Endodermal cell (in vitro differentiated cells): ENCODE data around the gene STXBP6. TPM values are rescaled to one million over a fixed set of nuclear protein-coding genes. Genes with fewer than 3 reads are reported as not detected.

Experiments used
- DNase-seq: peaks from one replicate; pipeline ENCODE4 v3.0.0-alpha.2; 2017
- H3K27ac ChIP-seq: 2 replicates; pipeline ENCODE4 v1.5.1; 2013; ENCODE audit warnings: mild to moderate bottlenecking, low read depth, low read length, moderate library complexity
- H3K27me3 ChIP-seq: 2 replicates; pipeline ENCODE4 v1.6.1; 2013; ENCODE audit warnings: mild to moderate bottlenecking, low read length, moderate library complexity; ENCODE audit not compliant: insufficient read depth, control insufficient read depth, poor library complexity, severe bottlenecking
- H3K36me3 ChIP-seq: 2 replicates; pipeline ENCODE4 v1.7.0; 2013; ENCODE audit warnings: mild to moderate bottlenecking, low read length, moderate library complexity; ENCODE audit not compliant: control insufficient read depth, insufficient read depth
- H3K4me1 ChIP-seq: one replicate; pipeline ENCODE4 v1.7.0; 2013; ENCODE audit warnings: low read length; ENCODE audit not compliant: control insufficient read depth, insufficient read depth
- H3K4me3 ChIP-seq: 2 replicates; pipeline ENCODE4 v1.5.1; 2013; ENCODE audit warnings: mild to moderate bottlenecking, low read length, moderate library complexity
- H3K9ac ChIP-seq: 2 replicates; pipeline ENCODE4 v1.6.1; 2013; ENCODE audit warnings: mild to moderate bottlenecking, low read length, moderate library complexity; ENCODE audit not compliant: poor library complexity, severe bottlenecking; ENCODE audit errors: extremely low read depth
- H3K9me3 ChIP-seq: 2 replicates; pipeline ENCODE4 v1.6.1; 2013; ENCODE audit warnings: mild to moderate bottlenecking, low read length, moderate library complexity; ENCODE audit not compliant: control insufficient read depth
- H3K27ac Mint-ChIP-seq: 2 replicates; pipeline ENCODE4 v1.8.0; 2020; ENCODE audit warnings: mixed read lengths
- H3K27me3 Mint-ChIP-seq: 2 replicates; pipeline ENCODE4 v1.8.0; 2021; ENCODE audit warnings: mild to moderate bottlenecking, mixed read lengths; ENCODE audit not compliant: insufficient read depth
- H3K36me3 Mint-ChIP-seq: 2 replicates; pipeline ENCODE4 v1.8.0; 2020; ENCODE audit warnings: low read depth, mixed read lengths
- H3K4me1 Mint-ChIP-seq: 2 replicates; pipeline ENCODE4 v1.8.0; 2020; ENCODE audit warnings: mixed read lengths
- H3K4me3 Mint-ChIP-seq: 2 replicates; pipeline ENCODE4 v1.8.0; 2020; ENCODE audit warnings: mild to moderate bottlenecking, moderate library complexity, mixed read lengths
- H3K9me3 Mint-ChIP-seq: 2 replicates; pipeline ENCODE4 v1.8.0; 2020; ENCODE audit warnings: mild to moderate bottlenecking, mixed read lengths
- WGBS, 2 experiments: methylation state at CpG; one replicate each; pipeline versions ENCODE4 v1.1.5 to v1.1.7; 2013; ENCODE audit warnings: missing lambda C conversion rate in 2 of 2, mixed read lengths in 1 of 2; ENCODE audit not compliant: insufficient coverage in 1 of 2, insufficient read length in 1 of 2; 5-methylcytosine and 5-hydroxymethylcytosine counted together
- total RNA-seq, 2 donors: library from RNA; stranded (reverse); fragmentation: NEBNext Ultra II Directional in 1 of 2; extraction: Animal tissue kit (Norgen Biotek cat#: 25700) in 1 of 2; gene quantifications; 2 replicates in 1 of 2; 3 replicates in 1 of 2; pipeline ENCODE4 v1.2.1, GENCODE V29; 2021
- TF ChIP-seq, protein P1 (sequence below): fragments of 200-600 bp; sonication (generic); conservative IDR thresholded peaks from 2 replicates; pipeline ENCODE4 v1.5.0; 2021; ENCODE audit warnings: antibody characterized with exemption, mild to moderate bottlenecking

STXBP6 gene
- total RNA-seq, 2 donors from 2014 or later = 0.64 to 1.5 TPM

DNA sequence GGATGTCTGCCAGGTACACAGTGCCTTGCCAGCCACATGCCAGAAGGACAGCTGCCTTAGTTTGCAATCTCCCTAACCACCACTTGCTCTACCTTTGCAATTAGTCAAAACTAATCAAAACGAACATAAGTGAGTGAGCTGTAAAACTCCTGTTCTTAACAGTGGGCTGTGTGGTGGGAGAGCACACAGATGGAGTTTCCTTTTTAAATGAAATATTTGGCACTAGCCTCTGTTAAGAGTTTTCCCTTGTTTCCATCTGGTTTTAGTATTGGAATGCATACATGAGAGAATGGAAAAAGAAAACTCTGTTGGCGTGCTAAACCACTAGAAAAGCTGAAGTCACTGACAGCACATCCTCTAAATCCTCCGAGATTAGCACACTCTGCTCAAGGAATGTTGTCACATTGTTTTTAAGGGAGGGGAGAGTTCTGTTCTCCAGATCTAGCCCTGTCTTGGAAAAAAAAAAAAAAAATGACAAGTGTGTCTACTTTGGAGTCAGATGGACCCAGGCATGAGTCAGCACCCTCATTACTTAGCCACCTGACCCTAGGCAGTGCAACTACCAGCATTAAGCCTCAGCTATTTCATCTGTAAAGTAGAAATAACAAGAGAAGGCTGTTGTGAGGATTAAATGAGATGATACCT, 83.9 kb downstream of the STXBP6 start:
- TF ChIP-seq, protein P1, sequence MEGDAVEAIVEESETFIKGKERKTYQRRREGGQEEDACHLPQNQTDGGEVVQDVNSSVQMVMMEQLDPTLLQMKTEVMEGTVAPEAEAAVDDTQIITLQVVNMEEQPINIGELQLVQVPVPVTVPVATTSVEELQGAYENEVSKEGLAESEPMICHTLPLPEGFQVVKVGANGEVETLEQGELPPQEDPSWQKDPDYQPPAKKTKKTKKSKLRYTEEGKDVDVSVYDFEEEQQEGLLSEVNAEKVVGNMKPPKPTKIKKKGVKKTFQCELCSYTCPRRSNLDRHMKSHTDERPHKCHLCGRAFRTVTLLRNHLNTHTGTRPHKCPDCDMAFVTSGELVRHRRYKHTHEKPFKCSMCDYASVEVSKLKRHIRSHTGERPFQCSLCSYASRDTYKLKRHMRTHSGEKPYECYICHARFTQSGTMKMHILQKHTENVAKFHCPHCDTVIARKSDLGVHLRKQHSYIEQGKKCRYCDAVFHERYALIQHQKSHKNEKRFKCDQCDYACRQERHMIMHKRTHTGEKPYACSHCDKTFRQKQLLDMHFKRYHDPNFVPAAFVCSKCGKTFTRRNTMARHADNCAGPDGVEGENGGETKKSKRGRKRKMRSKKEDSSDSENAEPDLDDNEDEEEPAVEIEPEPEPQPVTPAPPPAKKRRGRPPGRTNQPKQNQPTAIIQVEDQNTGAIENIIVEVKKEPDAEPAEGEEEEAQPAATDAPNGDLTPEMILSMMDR = no peak
- Histone ChIP-seq H3K9me3 (no peaks in the 10 kb centered on the region), H3K36me3 (no peaks in the 10 kb centered on the region), H3K27me3 (no peaks in the 10 kb centered on the region), H3K4me1 (no peaks in the 10 kb centered on the region), H3K27ac (no peak overlapping the region), H3K4me3 (no peak overlapping the region), H3K9ac (no peak overlapping the region)
- H3K27me3 Mint-ChIP-seq = no peaks in the 10 kb centered on the region
- no peaks in the 10 kb centered on the region for H3K4me1 Mint-ChIP-seq
- WGBS, 2 experiments = 68 to 97% methylated on average over 3 of the region's 3 CpGs
- no peak overlapping the region for H3K4me3 Mint-ChIP-seq
- H3K27ac Mint-ChIP-seq = no peak overlapping the region
- H3K9me3 Mint-ChIP-seq = no peaks in the 10 kb centered on the region
- DNase-seq = no peak
- H3K36me3 Mint-ChIP-seq = no peaks in the 10 kb centered on the region

DNA sequence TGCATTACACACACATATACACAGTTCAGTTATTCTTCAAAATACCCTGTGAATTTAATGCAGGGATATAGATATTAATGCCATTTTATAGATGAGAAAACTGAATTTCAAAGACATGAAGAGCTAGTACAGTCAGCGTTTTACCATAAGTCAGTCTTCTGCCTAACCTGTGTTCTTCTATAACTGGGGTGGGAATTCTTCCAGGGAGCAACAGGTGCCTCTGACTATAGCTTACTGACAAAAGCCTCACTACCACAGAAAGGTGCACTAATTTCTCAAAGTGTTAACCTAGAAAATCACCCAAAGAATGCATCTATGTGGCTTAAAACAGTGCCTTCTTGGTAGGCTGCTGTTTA, 84.4 kb downstream of the STXBP6 start:
- no peaks in the 10 kb centered on the region for H3K9me3 Mint-ChIP-seq

DNA sequence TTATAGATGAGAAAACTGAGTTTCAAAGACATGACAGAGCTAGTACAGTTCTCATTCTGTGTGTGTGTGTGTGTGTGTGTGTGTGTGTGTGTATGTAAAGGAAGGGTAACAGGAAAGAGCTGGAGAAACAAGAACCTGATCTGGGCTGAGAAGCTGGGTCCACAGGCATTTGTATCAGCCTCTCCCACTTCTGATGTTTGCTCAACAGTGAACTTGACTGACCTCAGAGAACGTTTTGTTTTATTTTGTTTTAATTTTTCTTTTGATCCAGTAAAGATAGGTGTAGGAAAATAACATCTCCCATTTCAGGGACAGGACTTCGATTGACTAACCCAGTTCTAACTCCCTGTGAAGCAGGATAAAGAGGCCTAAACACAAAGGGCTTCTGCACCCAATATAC, 85.4 kb downstream of the STXBP6 start:
- 91% methylated on average over 1 of the region's 2 CpGs; no CpG with 5 or more reads in 1 of the 2 experiments for WGBS, 2 experiments
- no peak for DNase-seq
- Histone ChIP-seq H3K36me3 (no peaks in the 10 kb centered on the region), H3K4me1 (no peaks in the 10 kb centered on the region), H3K4me3 (no peak overlapping the region), H3K9me3 (no peaks in the 10 kb centered on the region), H3K27me3 (no peaks in the 10 kb centered on the region), H3K9ac (no peak overlapping the region), H3K27ac (no peak overlapping the region)
- Mint-ChIP-seq H3K27me3 (no peaks in the 10 kb centered on the region), H3K36me3 (no peaks in the 10 kb centered on the region), H3K9me3 (no peaks in the 10 kb centered on the region), H3K4me1 (no peaks in the 10 kb centered on the region), H3K27ac (no peak overlapping the region), H3K4me3 (no peak overlapping the region)
- TF ChIP-seq, protein P1 = no peak

More for the DNA sequence above, 84.4 kb downstream of the STXBP6 start:
- Histone ChIP-seq H3K27ac (no peak overlapping the region), H3K4me1 (no peaks in the 10 kb centered on the region), H3K9me3 (no peaks in the 10 kb centered on the region), H3K36me3 (no peaks in the 10 kb centered on the region), H3K4me3 (no peak overlapping the region), H3K27me3 (no peaks in the 10 kb centered on the region), H3K9ac (no peak overlapping the region)
- H3K4me1 Mint-ChIP-seq = no peaks in the 10 kb centered on the region
- no peak overlapping the region for H3K27ac Mint-ChIP-seq
- H3K27me3 Mint-ChIP-seq = no peaks in the 10 kb centered on the region
- TF ChIP-seq, protein P1 = no peak
- 90 to 100% methylated on average over 1 of the region's 1 CpG for WGBS, 2 experiments
- DNase-seq = no peak
- H3K4me3 Mint-ChIP-seq = no peak overlapping the region
- no peaks in the 10 kb centered on the region for H3K36me3 Mint-ChIP-seq
